Measurements from ENCODE around the gene CEP170.
"Not testable (repeated sequence)": the region's sequence is repeated elsewhere in the genome, so short reads cannot be mapped to it uniquely, and the experiment has no call there.

The CEP170 gene

DNA sequence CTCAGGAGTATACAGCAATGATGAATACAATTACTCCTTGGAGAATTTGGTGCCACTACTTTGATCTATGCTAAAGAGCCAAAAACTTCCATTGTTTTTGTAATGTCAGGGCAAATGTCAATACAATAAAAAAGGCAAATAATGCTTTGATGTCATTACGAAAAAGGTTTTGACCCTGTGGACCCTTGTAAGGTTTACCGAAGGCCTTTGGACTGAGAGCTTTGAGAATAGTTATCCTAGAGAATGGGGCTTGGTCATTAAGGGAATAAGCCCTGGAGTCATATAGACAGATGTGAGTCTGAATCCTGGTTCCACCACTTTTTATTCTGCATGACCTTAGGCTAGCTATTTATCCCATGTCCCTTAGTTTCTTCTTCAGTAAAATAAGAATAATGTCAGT is 27.5 kb downstream of the CEP170 start:
- TF ChIP-seq, protein P1, sequence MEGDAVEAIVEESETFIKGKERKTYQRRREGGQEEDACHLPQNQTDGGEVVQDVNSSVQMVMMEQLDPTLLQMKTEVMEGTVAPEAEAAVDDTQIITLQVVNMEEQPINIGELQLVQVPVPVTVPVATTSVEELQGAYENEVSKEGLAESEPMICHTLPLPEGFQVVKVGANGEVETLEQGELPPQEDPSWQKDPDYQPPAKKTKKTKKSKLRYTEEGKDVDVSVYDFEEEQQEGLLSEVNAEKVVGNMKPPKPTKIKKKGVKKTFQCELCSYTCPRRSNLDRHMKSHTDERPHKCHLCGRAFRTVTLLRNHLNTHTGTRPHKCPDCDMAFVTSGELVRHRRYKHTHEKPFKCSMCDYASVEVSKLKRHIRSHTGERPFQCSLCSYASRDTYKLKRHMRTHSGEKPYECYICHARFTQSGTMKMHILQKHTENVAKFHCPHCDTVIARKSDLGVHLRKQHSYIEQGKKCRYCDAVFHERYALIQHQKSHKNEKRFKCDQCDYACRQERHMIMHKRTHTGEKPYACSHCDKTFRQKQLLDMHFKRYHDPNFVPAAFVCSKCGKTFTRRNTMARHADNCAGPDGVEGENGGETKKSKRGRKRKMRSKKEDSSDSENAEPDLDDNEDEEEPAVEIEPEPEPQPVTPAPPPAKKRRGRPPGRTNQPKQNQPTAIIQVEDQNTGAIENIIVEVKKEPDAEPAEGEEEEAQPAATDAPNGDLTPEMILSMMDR (IDR thresholded peaks at IDR 0.05): no peak
- Mint-ChIP-seq H3K27me3 (ENCODE audit: low read depth, poor library complexity) (no peaks in the 10 kb centered on the region), H3K27ac (no peak overlapping the region), H3K36me3 (ENCODE audit: low read depth) (peaks cover 89% of the 10 kb centered on the region), H3K4me1 (no peaks in the 10 kb centered on the region), H3K4me3 (no peak overlapping the region), H3K9me3 (peaks cover 55% of the 10 kb centered on the region)
- no peak for DNase-seq

DNA sequence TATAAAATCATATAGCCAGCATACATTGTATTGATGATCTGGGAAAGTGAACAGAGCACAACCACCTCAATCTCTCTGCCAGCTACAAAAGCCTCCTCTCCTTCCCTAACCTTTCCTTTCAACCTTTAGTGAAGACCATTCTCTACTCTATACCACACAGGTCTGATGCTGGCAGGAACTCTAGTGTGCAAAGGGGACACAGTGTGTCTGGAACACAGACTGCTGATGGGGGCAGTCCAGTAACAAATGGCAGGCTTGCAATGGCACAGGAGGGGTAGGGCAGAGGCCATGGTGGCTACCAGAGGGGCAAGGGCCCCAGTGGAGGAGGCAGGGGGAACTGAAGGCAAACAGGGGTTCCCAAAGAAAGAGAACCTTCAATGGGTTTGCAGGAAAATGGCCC is 37.0 kb downstream of the CEP170 start:
- Mint-ChIP-seq H3K4me1 (no peaks in the 10 kb centered on the region), H3K9me3 (peaks cover 11% of the 10 kb centered on the region), H3K36me3 (ENCODE audit: low read depth) (peaks cover 92% of the 10 kb centered on the region), H3K4me3 (no peak overlapping the region), H3K27me3 (ENCODE audit: low read depth, poor library complexity) (no peaks in the 10 kb centered on the region), H3K27ac (no peak overlapping the region)
- TF ChIP-seq, protein P1 (IDR thresholded peaks at IDR 0.05): no peak
- DNase-seq: no peak

DNA sequence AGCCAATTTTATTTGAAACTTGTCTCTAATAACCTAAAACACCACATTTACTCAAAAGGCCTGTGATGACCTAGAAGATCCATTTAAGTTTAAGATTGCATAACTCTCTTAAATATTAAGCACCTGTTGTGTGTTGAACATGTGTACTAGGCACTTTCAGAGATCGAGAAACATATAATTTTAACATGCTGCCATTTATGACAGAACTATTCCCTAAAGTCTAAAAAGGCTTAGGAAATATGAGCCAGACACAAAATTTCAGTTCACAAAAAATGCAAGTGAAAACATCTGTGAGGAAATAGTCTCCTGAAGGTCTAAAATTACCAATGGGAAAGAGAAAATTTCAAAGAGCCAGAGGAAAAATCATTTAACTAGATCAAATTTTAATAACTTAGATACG is 37.7 kb downstream of the CEP170 start:
- no peaks in the 10 kb centered on the region for H3K4me1 Mint-ChIP-seq
- no peaks in the 10 kb centered on the region for H3K27me3 Mint-ChIP-seq (ENCODE audit: low read depth, poor library complexity)
- no peak overlapping the region for H3K4me3 Mint-ChIP-seq
- no peak overlapping the region for H3K27ac Mint-ChIP-seq
- no peak for DNase-seq
- H3K36me3 Mint-ChIP-seq (ENCODE audit: low read depth): peaks cover 91% of the 10 kb centered on the region
- TF ChIP-seq, protein P1 (IDR thresholded peaks at IDR 0.05): no peak
- peaks cover 9% of the 10 kb centered on the region for H3K9me3 Mint-ChIP-seq

DNA sequence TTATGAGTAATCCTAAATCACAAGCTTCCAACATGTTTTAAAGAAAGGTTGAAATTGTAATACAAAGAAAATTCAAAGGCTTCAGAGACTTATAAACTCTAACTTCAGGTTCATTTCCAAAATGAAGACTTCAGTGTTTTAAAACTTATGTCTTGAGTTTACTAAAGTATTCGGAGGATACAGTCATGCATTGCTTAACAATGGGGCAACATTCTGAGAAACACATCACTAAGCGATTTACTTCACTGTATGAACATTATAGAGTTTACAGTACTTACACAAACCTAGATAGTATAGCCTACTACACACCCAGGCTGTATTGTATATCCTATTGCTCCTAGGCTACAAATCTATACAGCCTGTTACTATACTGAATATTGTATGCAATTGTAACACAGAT is 38.3 kb downstream of the CEP170 start:
- Mint-ChIP-seq H3K36me3 (ENCODE audit: low read depth) (peaks cover 90% of the 10 kb centered on the region), H3K27ac (no peak overlapping the region), H3K4me1 (no peaks in the 10 kb centered on the region), H3K9me3 (peaks cover 8% of the 10 kb centered on the region), H3K27me3 (ENCODE audit: low read depth, poor library complexity) (no peaks in the 10 kb centered on the region), H3K4me3 (no peak overlapping the region)
- TF ChIP-seq, protein P1 (IDR thresholded peaks at IDR 0.05): no peak
- no peak for DNase-seq

DNA sequence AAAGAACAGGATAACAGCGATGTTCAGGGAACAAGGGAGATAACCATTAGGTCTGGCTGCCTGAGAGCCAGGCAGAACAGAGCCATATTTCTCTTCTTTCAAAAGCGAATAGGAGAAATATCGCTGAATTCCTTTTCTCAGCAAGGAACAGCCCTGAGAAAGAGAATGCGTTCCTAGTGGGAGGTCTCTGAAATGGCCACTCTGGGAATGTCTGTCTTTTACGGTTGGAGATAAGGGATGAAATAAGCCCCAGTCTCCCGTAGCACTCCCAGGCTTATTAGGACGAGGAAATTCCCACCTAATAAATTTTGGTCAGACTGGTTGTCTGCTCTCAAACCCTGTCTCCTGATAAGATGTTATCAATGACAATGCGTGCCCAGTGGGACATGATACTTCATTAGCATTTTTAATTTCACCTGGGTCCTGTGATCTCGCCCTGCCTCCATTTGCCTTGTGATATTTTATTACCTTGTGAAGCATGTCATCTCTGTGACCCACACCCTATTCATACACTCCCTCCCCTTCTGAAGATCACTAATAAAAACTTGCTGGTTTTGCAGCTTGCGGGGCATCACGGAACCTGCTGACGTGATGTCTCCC is 39.7 kb downstream of the CEP170 start:
- not testable (repeated sequence) for H3K27me3 Mint-ChIP-seq (ENCODE audit: low read depth, poor library complexity); H3K4me1 Mint-ChIP-seq; H3K27ac Mint-ChIP-seq; DNase-seq; H3K9me3 Mint-ChIP-seq; H3K4me3 Mint-ChIP-seq
- peaks cover 76% of the 10 kb centered on the region for H3K36me3 Mint-ChIP-seq (ENCODE audit: low read depth)

DNA sequence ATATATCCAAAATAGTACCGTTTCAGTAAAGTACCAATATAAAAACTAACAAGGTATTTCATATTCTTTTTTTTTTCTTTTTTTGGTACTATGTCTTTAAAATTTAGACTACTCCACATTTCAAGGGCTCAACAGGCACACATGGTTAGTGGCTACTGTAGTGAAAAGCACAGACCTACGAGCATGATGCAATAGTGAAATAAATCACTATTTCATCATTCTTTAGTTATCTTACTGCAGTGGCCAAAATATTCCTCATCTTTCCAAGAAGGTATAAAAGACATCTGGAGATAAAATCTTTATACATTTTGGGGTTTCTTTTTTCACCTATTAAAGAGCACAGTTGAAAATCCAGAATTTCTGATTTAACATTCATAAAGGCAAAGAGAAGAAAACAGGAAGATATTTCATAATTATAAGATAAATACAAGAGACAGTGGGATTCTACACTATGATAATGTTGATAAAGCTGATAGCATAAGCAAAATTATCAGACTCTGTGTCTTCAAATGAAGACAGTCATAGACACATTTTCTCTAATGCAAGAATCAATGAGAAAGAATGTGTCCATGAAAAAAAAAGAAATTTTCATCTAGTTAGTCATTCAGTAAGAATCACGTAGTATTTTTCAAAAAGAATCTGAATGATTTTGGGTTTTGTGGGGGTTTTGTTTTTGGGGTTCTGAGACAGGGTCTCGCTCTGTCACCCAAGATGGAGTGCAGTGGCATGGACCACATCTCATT is 41.9 kb downstream of the CEP170 start:
- Mint-ChIP-seq H3K9me3 (peaks cover 8% of the 10 kb centered on the region), H3K4me3 (no peak overlapping the region), H3K4me1 (no peaks in the 10 kb centered on the region), H3K27ac (no peak overlapping the region), H3K27me3 (ENCODE audit: low read depth, poor library complexity) (no peaks in the 10 kb centered on the region), H3K36me3 (ENCODE audit: low read depth) (peaks cover 57% of the 10 kb centered on the region)
- DNase-seq: no peak
- TF ChIP-seq, protein P1 (IDR thresholded peaks at IDR 0.05): no peak

DNA sequence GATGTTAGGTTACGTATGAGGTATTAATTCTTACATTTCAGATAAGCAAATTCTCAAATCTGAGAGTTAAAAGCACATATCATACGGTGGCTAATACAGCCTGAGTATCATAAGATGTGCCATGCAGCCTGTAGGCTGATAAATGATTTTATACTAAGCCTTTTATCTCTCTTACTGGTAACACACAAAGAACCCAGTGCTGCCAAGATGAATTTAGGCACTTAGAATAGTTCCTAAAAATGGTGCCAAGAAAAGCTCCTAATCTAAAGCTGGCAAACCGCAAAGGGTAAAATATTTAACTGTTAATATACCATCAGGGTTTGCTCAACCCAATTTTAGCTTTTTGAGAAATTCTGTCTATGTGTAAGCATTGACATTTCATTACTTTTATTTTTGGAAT is 43.1 kb downstream of the CEP170 start:
- H3K9me3 Mint-ChIP-seq; H3K27me3 Mint-ChIP-seq (ENCODE audit: low read depth, poor library complexity); H3K27ac Mint-ChIP-seq; DNase-seq; H3K4me3 Mint-ChIP-seq; H3K4me1 Mint-ChIP-seq: not testable (repeated sequence)
- peaks cover 52% of the 10 kb centered on the region for H3K36me3 Mint-ChIP-seq (ENCODE audit: low read depth)

DNA sequence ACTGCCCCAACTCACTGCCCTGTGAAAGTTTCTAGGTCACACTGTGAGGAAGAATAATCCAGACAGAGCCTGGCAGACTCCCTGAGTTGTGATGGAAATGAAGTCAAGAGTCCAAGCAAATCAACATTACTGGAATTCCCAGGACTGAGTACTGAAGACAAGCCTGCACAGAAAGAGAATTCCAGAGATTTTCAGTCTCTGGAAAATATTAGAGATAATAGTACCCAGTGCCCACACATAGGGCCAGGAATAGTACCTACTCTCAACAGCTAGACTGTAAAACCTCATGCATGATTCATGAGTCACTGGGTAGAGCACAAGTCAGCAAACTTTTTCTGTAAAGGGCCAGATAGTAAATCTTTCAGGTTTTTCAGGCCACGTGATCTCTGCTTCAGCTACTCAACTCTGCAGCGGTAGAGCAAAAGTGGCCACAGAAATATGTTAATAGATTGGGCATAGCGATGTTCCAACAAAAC is 50.0 kb downstream of the CEP170 start:
- not testable (repeated sequence) for H3K4me3 Mint-ChIP-seq; H3K27me3 Mint-ChIP-seq (ENCODE audit: low read depth, poor library complexity); H3K9me3 Mint-ChIP-seq; H3K4me1 Mint-ChIP-seq; DNase-seq; H3K27ac Mint-ChIP-seq
- peaks cover 47% of the 10 kb centered on the region for H3K36me3 Mint-ChIP-seq (ENCODE audit: low read depth)

DNA sequence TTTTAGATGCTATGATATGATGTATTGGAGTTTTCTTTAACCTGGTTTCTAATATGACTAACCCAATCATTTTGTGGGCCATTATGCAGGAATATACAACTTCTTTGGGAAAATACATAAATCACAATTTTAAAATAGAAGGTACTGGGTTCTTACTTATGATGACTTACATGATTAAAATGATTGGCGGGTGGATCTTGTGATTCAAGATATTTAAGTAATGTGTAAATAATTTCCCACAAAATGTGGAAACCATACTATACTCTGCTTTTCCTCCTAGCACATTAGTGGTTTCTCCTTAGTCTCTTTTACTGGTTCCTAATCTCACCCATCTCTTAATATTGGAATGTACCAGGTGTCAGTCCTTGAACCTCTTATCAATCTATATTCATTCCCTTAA is 50.7 kb downstream of the CEP170 start:
- H3K27ac Mint-ChIP-seq; H3K9me3 Mint-ChIP-seq; H3K4me1 Mint-ChIP-seq; H3K27me3 Mint-ChIP-seq (ENCODE audit: low read depth, poor library complexity); DNase-seq; H3K4me3 Mint-ChIP-seq: not testable (repeated sequence)
- peaks cover 48% of the 10 kb centered on the region for H3K36me3 Mint-ChIP-seq (ENCODE audit: low read depth)

Measured in nephron progenitor cell (in vitro differentiated cells).